DND-41 (cell line): ENCODE data around the gene RUFY3.

Source experiments
- CTCF ChIP-seq: IDR thresholded peaks from 2 replicates; pipeline ENCODE4 v1.5.1; 2012; ENCODE audit warnings: borderline replicate concordance, low read length, moderate library complexity, mild to moderate bottlenecking; ENCODE audit not compliant: poor library complexity, severe bottlenecking; ENCODE audit errors: extremely low read depth
- EZH2 ChIP-seq: IDR thresholded peaks from 3 replicates; pipeline ENCODE4 v1.6.1; 2012; ENCODE audit warnings: borderline replicate concordance, low read depth, mild to moderate bottlenecking, moderate library complexity, low read length, inconsistent platforms; ENCODE audit not compliant: severe bottlenecking

- no peak for TF ChIP-seq EZH2
- no peak for TF ChIP-seq CTCF
Measured at GRCh38 chr4:70739496-70740337, 18.0 kb downstream of the RUFY3 start.
